ENCODE measurements around the gene RAB21.

RAB21 gene

DNA sequence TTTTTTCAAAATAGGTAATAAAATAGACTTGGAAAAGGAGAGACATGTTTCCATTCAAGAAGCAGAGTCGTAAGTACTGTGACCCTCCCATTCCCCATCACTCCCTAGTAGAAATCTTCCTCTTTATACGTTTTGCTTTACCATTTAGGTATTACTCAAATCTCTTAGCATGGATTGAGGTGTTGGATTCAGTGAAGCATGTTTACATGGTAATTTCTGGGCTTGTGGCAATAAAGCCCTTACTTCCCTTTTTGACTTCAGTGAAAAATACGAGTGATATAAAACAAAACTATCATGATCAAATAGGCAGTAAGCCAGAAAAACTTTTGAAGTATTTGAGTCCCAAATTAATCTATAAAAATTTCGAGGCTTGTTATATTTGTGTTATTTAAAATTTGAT is 27.4 kb downstream of the RAB21 start:
- H3K4me3 ChIP-seq (ENCODE audit: insufficient read length, low read depth): no peak overlapping the region
- H3K9ac ChIP-seq (ENCODE audit: insufficient read length, low read depth): no peak overlapping the region
- no peak for TF ChIP-seq SUZ12 (IDR thresholded peaks at IDR 0.05; ENCODE audit: extremely low read depth, insufficient read depth, insufficient read length)
- TF ChIP-seq YY1 (IDR thresholded peaks at IDR 0.05; ENCODE audit: insufficient read depth, insufficient read length): no peak
- TF ChIP-seq ZNF274 (IDR thresholded peaks at IDR 0.05; ENCODE audit: low read depth, low read length): no peak
- no peaks in the 10 kb centered on the region for H3K4me1 ChIP-seq (ENCODE audit: insufficient read depth, insufficient read length)
- peaks cover 69% of the 10 kb centered on the region for H3K36me3 ChIP-seq (ENCODE audit: insufficient read depth, insufficient read length, low read length)
- H3K9me3 ChIP-seq (ENCODE audit: insufficient read depth, low read length): no peaks in the 10 kb centered on the region
- no peak for DNase-seq (ENCODE audit: low read depth, low spot score)
- H3K27me3 ChIP-seq (ENCODE audit: insufficient read depth, insufficient read length): no peaks in the 10 kb centered on the region

DNA sequence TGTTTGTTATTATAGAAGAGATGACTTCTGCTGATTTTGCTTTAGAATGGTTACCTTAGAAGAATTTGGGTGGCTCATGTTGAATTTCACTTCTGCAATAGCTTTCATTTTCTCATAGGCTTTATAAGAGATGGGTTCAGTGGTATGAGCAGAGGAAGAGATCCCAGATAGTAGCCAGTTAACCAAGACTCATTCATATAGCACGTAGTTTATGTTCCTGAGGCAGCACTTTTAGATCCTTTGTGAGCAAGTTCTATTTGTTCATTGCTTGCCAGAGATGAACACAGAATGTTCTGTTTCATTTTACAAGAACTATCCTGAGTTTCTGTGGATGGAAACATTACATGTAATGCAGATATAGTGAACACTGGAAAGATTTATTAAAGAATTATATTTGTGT is 32.2 kb downstream of the RAB21 start:
- H3K9me3 ChIP-seq (ENCODE audit: insufficient read depth, low read length): no peaks in the 10 kb centered on the region
- no peak overlapping the region for H3K9ac ChIP-seq (ENCODE audit: insufficient read length, low read depth)
- no peak for DNase-seq (ENCODE audit: low read depth, low spot score)
- no peak for TF ChIP-seq SUZ12 (IDR thresholded peaks at IDR 0.05; ENCODE audit: extremely low read depth, insufficient read depth, insufficient read length)
- no peak for TF ChIP-seq ZNF274 (IDR thresholded peaks at IDR 0.05; ENCODE audit: low read depth, low read length)
- TF ChIP-seq YY1 (IDR thresholded peaks at IDR 0.05; ENCODE audit: insufficient read depth, insufficient read length): no peak
- no peaks in the 10 kb centered on the region for H3K4me1 ChIP-seq (ENCODE audit: insufficient read depth, insufficient read length)
- H3K4me3 ChIP-seq (ENCODE audit: insufficient read length, low read depth): no peak overlapping the region
- H3K27me3 ChIP-seq (ENCODE audit: insufficient read depth, insufficient read length): no peaks in the 10 kb centered on the region
- peaks cover 63% of the 10 kb centered on the region for H3K36me3 ChIP-seq (ENCODE audit: insufficient read depth, insufficient read length, low read length)

DNA sequence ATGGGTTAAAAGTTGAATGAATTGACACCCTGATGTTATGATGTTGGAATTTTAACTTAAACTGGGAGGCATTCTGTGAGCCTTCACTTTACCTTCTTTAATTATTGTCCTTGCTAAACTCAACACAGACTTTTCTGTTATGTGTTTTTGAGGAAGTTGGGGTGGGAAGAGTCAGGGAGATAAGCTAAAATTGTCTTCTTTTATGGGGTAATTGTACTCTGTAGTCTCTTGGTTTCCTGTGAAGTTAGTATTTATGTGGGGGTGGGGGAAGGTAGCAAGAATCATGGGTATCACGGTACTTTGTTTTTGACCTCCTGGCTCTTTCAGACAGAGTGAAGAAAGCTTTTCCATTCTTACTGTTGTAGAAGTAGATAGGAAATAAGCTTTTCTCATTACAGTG is 32.9 kb downstream of the RAB21 start:
- DNase-seq (ENCODE audit: low read depth, low spot score): no peak
- Histone ChIP-seq H3K9me3 (ENCODE audit: insufficient read depth, low read length) (no peaks in the 10 kb centered on the region), H3K36me3 (ENCODE audit: insufficient read depth, insufficient read length, low read length) (peaks cover 56% of the 10 kb centered on the region)

DNA sequence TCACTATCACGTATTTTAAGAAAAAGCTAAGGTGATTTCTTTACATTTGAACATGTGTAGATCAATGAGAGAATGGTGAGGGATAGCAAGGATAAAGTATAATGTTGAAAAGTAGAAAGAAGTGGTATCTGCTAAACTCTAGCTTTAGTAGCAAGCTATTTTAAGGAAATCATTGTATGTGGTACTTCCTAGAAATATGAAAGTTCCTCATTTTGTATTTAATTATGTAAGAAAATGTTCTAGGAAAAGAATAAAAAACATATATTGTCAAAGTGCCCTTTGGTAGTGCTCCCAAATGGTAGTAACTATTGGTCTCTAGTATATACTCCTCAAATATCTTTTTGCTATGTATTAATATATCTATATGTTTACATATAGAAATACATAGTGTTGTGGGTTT is 35.7 kb downstream of the RAB21 start:
- no peak overlapping the region for H3K9ac ChIP-seq (ENCODE audit: insufficient read length, low read depth)
- TF ChIP-seq SUZ12 (IDR thresholded peaks at IDR 0.05; ENCODE audit: extremely low read depth, insufficient read depth, insufficient read length): no peak
- TF ChIP-seq ZNF274 (IDR thresholded peaks at IDR 0.05; ENCODE audit: low read depth, low read length): no peak
- no peak for TF ChIP-seq YY1 (IDR thresholded peaks at IDR 0.05; ENCODE audit: insufficient read depth, insufficient read length)
- DNase-seq (ENCODE audit: low read depth, low spot score): no peak
- H3K9me3 ChIP-seq (ENCODE audit: insufficient read depth, low read length): no peaks in the 10 kb centered on the region
- no peaks in the 10 kb centered on the region for H3K27me3 ChIP-seq (ENCODE audit: insufficient read depth, insufficient read length)
- H3K4me1 ChIP-seq (ENCODE audit: insufficient read depth, insufficient read length): no peaks in the 10 kb centered on the region
- H3K4me3 ChIP-seq (ENCODE audit: insufficient read length, low read depth): no peak overlapping the region
- H3K36me3 ChIP-seq (ENCODE audit: insufficient read depth, insufficient read length, low read length): peaks cover 31% of the 10 kb centered on the region

More for the DNA sequence above, 32.9 kb downstream of the RAB21 start:
- Histone ChIP-seq H3K4me3 (ENCODE audit: insufficient read length, low read depth) (no peak overlapping the region), H3K9ac (ENCODE audit: insufficient read length, low read depth) (no peak overlapping the region), H3K27me3 (ENCODE audit: insufficient read depth, insufficient read length) (no peaks in the 10 kb centered on the region), H3K4me1 (ENCODE audit: insufficient read depth, insufficient read length) (no peaks in the 10 kb centered on the region)
- TF ChIP-seq ZNF274 (IDR thresholded peaks at IDR 0.05; ENCODE audit: low read depth, low read length): no peak

DNA sequence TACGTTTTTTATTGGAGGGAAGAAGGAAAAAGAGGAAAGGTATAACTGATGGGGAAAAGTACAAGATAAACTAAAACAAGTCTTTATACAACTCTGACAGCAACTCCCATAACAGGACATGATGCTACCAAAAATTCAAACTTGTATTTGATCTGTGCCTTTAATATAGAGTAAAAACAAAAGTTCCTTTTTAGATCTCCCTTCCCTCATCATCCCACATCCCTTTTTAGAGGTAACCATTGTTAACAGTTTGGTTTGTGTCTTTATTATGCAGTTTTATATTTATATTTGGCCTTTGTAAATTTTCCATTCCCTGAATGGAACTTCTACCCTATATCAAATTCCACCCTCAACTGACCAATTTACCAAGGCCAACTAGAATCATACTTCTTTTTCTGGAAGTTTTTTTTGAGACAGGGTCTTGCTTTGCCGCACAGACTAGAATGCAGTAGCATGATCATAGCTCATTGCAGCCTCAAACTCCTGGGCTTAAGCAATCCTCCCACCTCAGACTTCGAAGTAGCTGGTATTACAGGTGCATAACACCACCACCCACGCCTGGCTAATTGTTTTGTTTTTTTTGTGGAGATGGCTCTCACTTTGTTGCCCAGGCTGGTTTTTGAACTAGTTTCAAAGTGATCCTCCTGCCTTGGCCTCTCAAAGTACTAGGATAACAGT is 36.9 kb downstream of the RAB21 start:
- Histone ChIP-seq H3K36me3 (ENCODE audit: insufficient read depth, insufficient read length, low read length) (peaks cover 20% of the 10 kb centered on the region), H3K9me3 (ENCODE audit: insufficient read depth, low read length) (no peaks in the 10 kb centered on the region), H3K9ac (ENCODE audit: insufficient read length, low read depth) (no peak overlapping the region), H3K4me3 (ENCODE audit: insufficient read length, low read depth) (no peak overlapping the region), H3K4me1 (ENCODE audit: insufficient read depth, insufficient read length) (no peaks in the 10 kb centered on the region), H3K27me3 (ENCODE audit: insufficient read depth, insufficient read length) (no peaks in the 10 kb centered on the region)
- no peak for DNase-seq (ENCODE audit: low read depth, low spot score)
- TF ChIP-seq YY1 (IDR thresholded peaks at IDR 0.05; ENCODE audit: insufficient read depth, insufficient read length) (no peak), SUZ12 (IDR thresholded peaks at IDR 0.05; ENCODE audit: extremely low read depth, insufficient read depth, insufficient read length) (no peak), ZNF274 (IDR thresholded peaks at IDR 0.05; ENCODE audit: low read depth, low read length) (no peak)

DNA sequence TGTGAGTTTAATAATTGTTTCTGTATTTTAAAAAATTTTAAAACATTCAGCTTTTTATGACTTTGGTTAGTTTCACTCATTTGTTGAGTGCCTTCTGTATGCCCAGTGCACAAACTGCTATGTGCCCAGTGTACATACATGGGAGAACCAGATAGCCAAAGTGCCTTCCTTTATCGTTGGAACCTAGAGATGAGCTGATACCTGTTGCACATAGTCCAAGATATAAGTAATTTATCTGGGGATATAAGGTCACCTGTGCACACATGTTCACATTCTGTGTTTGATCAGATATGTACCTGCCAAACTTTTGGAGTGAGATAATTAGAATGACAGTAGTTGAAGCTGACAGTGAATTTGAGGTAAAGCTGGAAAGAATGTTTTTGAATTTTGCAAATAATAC is 37.9 kb downstream of the RAB21 start:
- no peaks in the 10 kb centered on the region for H3K27me3 ChIP-seq (ENCODE audit: insufficient read depth, insufficient read length)
- no peak overlapping the region for H3K9ac ChIP-seq (ENCODE audit: insufficient read length, low read depth)
- no peak for DNase-seq (ENCODE audit: low read depth, low spot score)
- no peaks in the 10 kb centered on the region for H3K9me3 ChIP-seq (ENCODE audit: insufficient read depth, low read length)
- no peak for TF ChIP-seq ZNF274 (IDR thresholded peaks at IDR 0.05; ENCODE audit: low read depth, low read length)
- no peak for TF ChIP-seq YY1 (IDR thresholded peaks at IDR 0.05; ENCODE audit: insufficient read depth, insufficient read length)
- TF ChIP-seq SUZ12 (IDR thresholded peaks at IDR 0.05; ENCODE audit: extremely low read depth, insufficient read depth, insufficient read length): no peak
- H3K4me1 ChIP-seq (ENCODE audit: insufficient read depth, insufficient read length): no peaks in the 10 kb centered on the region
- H3K4me3 ChIP-seq (ENCODE audit: insufficient read length, low read depth): no peak overlapping the region
- peaks cover 12% of the 10 kb centered on the region for H3K36me3 ChIP-seq (ENCODE audit: insufficient read depth, insufficient read length, low read length)

DNA sequence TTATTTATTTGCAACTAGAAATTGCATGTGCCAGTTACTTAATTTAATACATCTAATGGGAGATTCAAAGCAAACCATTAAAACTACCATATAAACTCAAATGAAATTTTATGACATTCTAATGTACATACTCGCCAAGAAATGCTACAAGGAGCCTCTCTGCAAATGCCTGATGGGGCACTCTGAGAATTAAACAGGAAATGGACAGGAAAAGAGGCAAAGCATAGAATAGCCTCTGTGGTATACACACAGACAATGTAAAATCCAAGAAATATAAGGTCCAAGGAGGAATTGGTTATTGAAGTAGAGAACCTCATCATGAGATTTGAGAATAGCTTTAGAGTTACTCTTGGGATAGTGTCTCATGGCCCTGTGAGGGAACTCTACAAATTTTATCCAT is 41.2 kb downstream of the RAB21 start:
- H3K9ac ChIP-seq (ENCODE audit: insufficient read length, low read depth): no peak overlapping the region
- H3K4me1 ChIP-seq (ENCODE audit: insufficient read depth, insufficient read length): no peaks in the 10 kb centered on the region
- TF ChIP-seq ZNF274 (IDR thresholded peaks at IDR 0.05; ENCODE audit: low read depth, low read length) (no peak), YY1 (IDR thresholded peaks at IDR 0.05; ENCODE audit: insufficient read depth, insufficient read length) (no peak), SUZ12 (IDR thresholded peaks at IDR 0.05; ENCODE audit: extremely low read depth, insufficient read depth, insufficient read length) (no peak)
- DNase-seq (ENCODE audit: low read depth, low spot score): no peak
- H3K36me3 ChIP-seq (ENCODE audit: insufficient read depth, insufficient read length, low read length): no peaks in the 10 kb centered on the region
- H3K9me3 ChIP-seq (ENCODE audit: insufficient read depth, low read length): no peaks in the 10 kb centered on the region
- no peaks in the 10 kb centered on the region for H3K27me3 ChIP-seq (ENCODE audit: insufficient read depth, insufficient read length)
- H3K4me3 ChIP-seq (ENCODE audit: insufficient read length, low read depth): no peak overlapping the region

Measured in NT2/D1 (cell line).